ENCODE measurements around the gene TMED1.

DNA sequence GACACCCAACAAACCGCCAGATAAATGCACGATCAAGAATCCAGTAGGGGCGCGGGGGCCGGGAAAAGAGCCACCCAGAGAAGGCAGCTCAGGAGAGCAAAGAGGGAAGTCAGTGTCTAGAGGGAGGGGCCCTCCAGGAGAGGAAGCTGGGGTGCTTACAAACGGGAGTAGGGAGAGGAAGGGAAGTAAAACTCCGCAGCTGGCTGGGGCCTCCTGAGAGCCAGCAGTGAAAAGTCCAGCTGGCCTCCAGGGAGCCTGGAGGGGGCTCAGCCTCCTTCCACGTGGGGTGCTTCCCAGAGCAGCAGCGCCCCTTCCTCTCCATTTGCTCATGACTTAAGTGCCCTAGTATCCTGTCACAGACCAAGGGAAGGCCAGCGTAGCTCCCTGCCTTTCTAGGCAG is 51.8 kb downstream of the TMED1 start:
- TF ChIP-seq EZH2 (IDR thresholded peaks at IDR 0.05; ENCODE audit: low read length, missing control alignments): no peak
- TF ChIP-seq, protein P1, sequence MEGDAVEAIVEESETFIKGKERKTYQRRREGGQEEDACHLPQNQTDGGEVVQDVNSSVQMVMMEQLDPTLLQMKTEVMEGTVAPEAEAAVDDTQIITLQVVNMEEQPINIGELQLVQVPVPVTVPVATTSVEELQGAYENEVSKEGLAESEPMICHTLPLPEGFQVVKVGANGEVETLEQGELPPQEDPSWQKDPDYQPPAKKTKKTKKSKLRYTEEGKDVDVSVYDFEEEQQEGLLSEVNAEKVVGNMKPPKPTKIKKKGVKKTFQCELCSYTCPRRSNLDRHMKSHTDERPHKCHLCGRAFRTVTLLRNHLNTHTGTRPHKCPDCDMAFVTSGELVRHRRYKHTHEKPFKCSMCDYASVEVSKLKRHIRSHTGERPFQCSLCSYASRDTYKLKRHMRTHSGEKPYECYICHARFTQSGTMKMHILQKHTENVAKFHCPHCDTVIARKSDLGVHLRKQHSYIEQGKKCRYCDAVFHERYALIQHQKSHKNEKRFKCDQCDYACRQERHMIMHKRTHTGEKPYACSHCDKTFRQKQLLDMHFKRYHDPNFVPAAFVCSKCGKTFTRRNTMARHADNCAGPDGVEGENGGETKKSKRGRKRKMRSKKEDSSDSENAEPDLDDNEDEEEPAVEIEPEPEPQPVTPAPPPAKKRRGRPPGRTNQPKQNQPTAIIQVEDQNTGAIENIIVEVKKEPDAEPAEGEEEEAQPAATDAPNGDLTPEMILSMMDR (conservative IDR thresholded peaks at IDR 0.05 in 1 of 2, IDR thresholded peaks at IDR 0.05 in 1 of 2; ENCODE audit: low read depth in 1 of 2, low read length in 2 of 2): no peak
